Endodermal cell (in vitro differentiated cells): ENCODE results near the gene HPSE2. TPM values are rescaled to one million over a fixed set of nuclear protein-coding genes. Genes with fewer than 3 reads are reported as not detected.

ENCODE experiments used
- DNase-seq: peaks from one replicate; pipeline ENCODE4 v3.0.0-alpha.2; 2017
- H3K27ac ChIP-seq: 2 replicates; pipeline ENCODE4 v1.5.1; 2013; ENCODE audit warnings: mild to moderate bottlenecking, low read depth, low read length, moderate library complexity
- H3K27me3 ChIP-seq: 2 replicates; pipeline ENCODE4 v1.6.1; 2013; ENCODE audit warnings: mild to moderate bottlenecking, low read length, moderate library complexity; ENCODE audit not compliant: insufficient read depth, control insufficient read depth, poor library complexity, severe bottlenecking
- H3K36me3 ChIP-seq: 2 replicates; pipeline ENCODE4 v1.7.0; 2013; ENCODE audit warnings: mild to moderate bottlenecking, low read length, moderate library complexity; ENCODE audit not compliant: control insufficient read depth, insufficient read depth
- H3K4me1 ChIP-seq: one replicate; pipeline ENCODE4 v1.7.0; 2013; ENCODE audit warnings: low read length; ENCODE audit not compliant: control insufficient read depth, insufficient read depth
- H3K4me3 ChIP-seq: 2 replicates; pipeline ENCODE4 v1.5.1; 2013; ENCODE audit warnings: mild to moderate bottlenecking, low read length, moderate library complexity
- H3K9ac ChIP-seq: 2 replicates; pipeline ENCODE4 v1.6.1; 2013; ENCODE audit warnings: mild to moderate bottlenecking, low read length, moderate library complexity; ENCODE audit not compliant: poor library complexity, severe bottlenecking; ENCODE audit errors: extremely low read depth
- H3K9me3 ChIP-seq: 2 replicates; pipeline ENCODE4 v1.6.1; 2013; ENCODE audit warnings: mild to moderate bottlenecking, low read length, moderate library complexity; ENCODE audit not compliant: control insufficient read depth
- H3K27ac Mint-ChIP-seq: 2 replicates; pipeline ENCODE4 v1.8.0; 2020; ENCODE audit warnings: mixed read lengths
- H3K27me3 Mint-ChIP-seq: 2 replicates; pipeline ENCODE4 v1.8.0; 2021; ENCODE audit warnings: mild to moderate bottlenecking, mixed read lengths; ENCODE audit not compliant: insufficient read depth
- H3K36me3 Mint-ChIP-seq: 2 replicates; pipeline ENCODE4 v1.8.0; 2020; ENCODE audit warnings: low read depth, mixed read lengths
- H3K4me1 Mint-ChIP-seq: 2 replicates; pipeline ENCODE4 v1.8.0; 2020; ENCODE audit warnings: mixed read lengths
- H3K4me3 Mint-ChIP-seq: 2 replicates; pipeline ENCODE4 v1.8.0; 2020; ENCODE audit warnings: mild to moderate bottlenecking, moderate library complexity, mixed read lengths
- H3K9me3 Mint-ChIP-seq: 2 replicates; pipeline ENCODE4 v1.8.0; 2020; ENCODE audit warnings: mild to moderate bottlenecking, mixed read lengths
- CTCF ChIP-seq: fragments of 200-600 bp; sonication (generic); conservative IDR thresholded peaks from 2 replicates; pipeline ENCODE4 v1.5.0; 2021; ENCODE audit warnings: antibody characterized with exemption, mild to moderate bottlenecking
- WGBS, 2 experiments: methylation state at CpG; one replicate each; pipeline versions ENCODE4 v1.1.5 to v1.1.7; 2013; ENCODE audit warnings: missing lambda C conversion rate in 2 of 2, mixed read lengths in 1 of 2; ENCODE audit not compliant: insufficient coverage in 1 of 2, insufficient read length in 1 of 2; 5-methylcytosine and 5-hydroxymethylcytosine counted together
- total RNA-seq, 2 donors: library from RNA; stranded (reverse); fragmentation: NEBNext Ultra II Directional in 1 of 2; extraction: Animal tissue kit (Norgen Biotek cat#: 25700) in 1 of 2; gene quantifications; 2 replicates in 1 of 2; 3 replicates in 1 of 2; pipeline ENCODE4 v1.2.1, GENCODE V29; 2021

HPSE2 gene
- total RNA-seq, 2 donors from 2014 or later, result 0.07 to 0.11 TPM

- H3K27me3 Mint-ChIP-seq, result no peaks in the 10 kb centered on the region
- H3K36me3 Mint-ChIP-seq, result no peaks in the 10 kb centered on the region
- no peak overlapping the region for H3K4me3 Mint-ChIP-seq
- Histone ChIP-seq H3K4me3 (no peak overlapping the region), H3K9ac (no peak overlapping the region), H3K9me3 (no peaks in the 10 kb centered on the region), H3K27me3 (no peaks in the 10 kb centered on the region), H3K27ac (no peak overlapping the region), H3K4me1 (no peaks in the 10 kb centered on the region), H3K36me3 (no peaks in the 10 kb centered on the region)
- no peak overlapping the region for H3K27ac Mint-ChIP-seq
- TF ChIP-seq CTCF, result no peak
- H3K4me1 Mint-ChIP-seq, result no peaks in the 10 kb centered on the region
- no peak for DNase-seq
- 60 to 86% methylated on average over 2 to 3 of the region's 3 CpGs for WGBS, 2 experiments
- no peaks in the 10 kb centered on the region for H3K9me3 Mint-ChIP-seq
Observed at GRCh38 chr10:98855403-98856189, 380.1 kb downstream of the HPSE2 start.

- H3K9me3 Mint-ChIP-seq, result no peaks in the 10 kb centered on the region
- no peak overlapping the region for H3K4me3 Mint-ChIP-seq
- no peaks in the 10 kb centered on the region for H3K36me3 Mint-ChIP-seq
- Histone ChIP-seq H3K4me3 (no peak overlapping the region), H3K9ac (no peak overlapping the region), H3K36me3 (no peaks in the 10 kb centered on the region), H3K27ac (no peak overlapping the region), H3K9me3 (no peaks in the 10 kb centered on the region), H3K4me1 (no peaks in the 10 kb centered on the region), H3K27me3 (no peaks in the 10 kb centered on the region)
- no CpG with 5 or more reads among the region's 1 CpG for WGBS, 2 experiments
- H3K4me1 Mint-ChIP-seq, result no peaks in the 10 kb centered on the region
- peak; percentile 76 for TF ChIP-seq CTCF
- no peaks in the 10 kb centered on the region for H3K27me3 Mint-ChIP-seq
- H3K27ac Mint-ChIP-seq, result no peak overlapping the region
- no peak for DNase-seq
Observed at GRCh38 chr10:98852686-98853085, 383.0 kb downstream of the HPSE2 start.

DNA sequence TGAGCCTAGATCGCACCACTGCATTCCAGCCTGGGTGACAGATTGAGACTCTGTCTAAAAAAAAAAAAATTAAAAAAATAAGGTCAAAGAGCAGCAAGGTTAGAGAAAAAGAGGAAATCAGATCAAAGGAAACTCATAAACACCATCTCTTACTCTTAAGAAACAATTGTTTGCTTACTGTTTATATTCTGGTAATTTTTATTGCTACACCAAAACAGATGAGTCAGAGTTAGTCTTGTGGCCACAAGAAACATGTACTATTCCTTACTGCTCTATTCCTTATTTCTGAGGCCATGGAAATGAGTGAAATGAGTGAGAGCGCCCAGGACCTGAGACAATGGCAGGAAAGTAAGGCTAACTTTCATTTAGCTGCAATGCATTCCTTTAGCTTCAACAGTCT lies 387.3 kb downstream of the HPSE2 start:
- TF ChIP-seq CTCF, result no peak
- 94 to 100% methylated on average over 2 of the region's 2 CpGs for WGBS, 2 experiments
- Mint-ChIP-seq H3K9me3 (no peaks in the 10 kb centered on the region), H3K27ac (no peak overlapping the region), H3K36me3 (no peaks in the 10 kb centered on the region), H3K4me3 (no peak overlapping the region), H3K4me1 (no peaks in the 10 kb centered on the region), H3K27me3 (no peaks in the 10 kb centered on the region)
- no peak overlapping the region for H3K27ac ChIP-seq
- no peaks in the 10 kb centered on the region for H3K9me3 ChIP-seq
- no peaks in the 10 kb centered on the region for H3K27me3 ChIP-seq
- H3K9ac ChIP-seq, result no peak overlapping the region
- no peaks in the 10 kb centered on the region for H3K4me1 ChIP-seq
- H3K36me3 ChIP-seq, result no peaks in the 10 kb centered on the region
- H3K4me3 ChIP-seq, result no peak overlapping the region
- no peak for DNase-seq
